Colonic mucosa (tissue), 4 donors: Measurements from ENCODE around the gene PCDHB15. TPM values are rescaled to one million over a fixed set of nuclear protein-coding genes. Genes with fewer than 3 reads are reported as not detected.

Experiments used
- DNase-seq: peaks from one replicate; pipeline ENCODE4 v3.0.0-alpha.2; 2020
- H3K27ac ChIP-seq: fragments of 200-600 bp; one replicate; pipeline ENCODE4 v1.8.0; 2021
- H3K27me3 ChIP-seq: fragments of 200-600 bp; one replicate; pipeline ENCODE4 v1.8.0; 2021
- H3K36me3 ChIP-seq: fragments of 200-600 bp; one replicate; pipeline ENCODE4 v1.8.0; 2021
- H3K4me1 ChIP-seq: fragments of 200-600 bp; one replicate; pipeline ENCODE4 v1.8.0; 2021; ENCODE audit warnings: mild to moderate bottlenecking
- H3K4me3 ChIP-seq: fragments of 200-600 bp; one replicate; pipeline ENCODE4 v1.8.0; 2021
- H3K9ac ChIP-seq, 2 donors: one replicate each; pipeline ENCODE4 v1.7.0; 2013; ENCODE audit warnings: control low read depth in 2 of 2, low read depth in 2 of 2, low read length in 2 of 2
- H3K9me3 ChIP-seq: fragments of 200-600 bp; one replicate; pipeline ENCODE4 v1.8.0; 2021
- intact Hi-C: fragments of 100-400 bp; cut with DNase I; formaldehyde crosslinking; loops from one replicate; pipeline ENCODE4 v1.14.1; 2022
- total RNA-seq, 2 donors: library from RNA; stranded (reverse); fragmentation: NEBNext Ultra II Directional in 1 of 2; extraction: Animal tissue kit (Norgen Biotek cat#: 25700) in 1 of 2; gene quantifications; one replicate each; pipeline ENCODE4 v1.2.1, GENCODE V29; 2021
- TF ChIP-seq, protein P1 (sequence below): fragments of 200-600 bp; IDR thresholded peaks from one replicate; pipeline ENCODE4 v1.8.0; 2022; ENCODE audit warnings: antibody characterized with exemption, mild to moderate bottlenecking
- donor health status: healthy.
- donor health status: DM: no; HTN: no; CAD: no.
- donor health status: DM: no; HTN: no; CAD: no.

The PCDHB15 gene
- total RNA-seq, 2 donors from 2014 or later: 0.27 to 1.8 TPM

DNA sequence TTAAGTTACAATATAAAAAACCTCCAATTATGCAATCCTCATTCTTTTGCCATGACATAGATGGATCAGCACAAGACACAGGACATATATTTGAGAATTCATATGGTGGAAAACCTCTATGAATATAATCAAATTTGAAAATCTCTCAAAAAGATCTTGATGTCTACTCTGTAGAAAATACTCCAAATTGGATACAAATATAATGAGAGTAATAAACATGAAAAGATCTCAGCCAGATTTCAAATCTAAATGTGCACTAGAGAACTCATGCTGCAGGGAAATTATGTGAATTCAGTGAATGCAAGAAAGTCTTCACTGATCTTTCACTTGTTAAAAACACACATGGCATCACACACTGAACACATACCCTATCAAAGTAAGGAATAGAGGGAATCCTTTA is 13.8 kb downstream of the PCDHB15 start:
- intact Hi-C loops: no loop called here
- DNase-seq: no peak

DNA sequence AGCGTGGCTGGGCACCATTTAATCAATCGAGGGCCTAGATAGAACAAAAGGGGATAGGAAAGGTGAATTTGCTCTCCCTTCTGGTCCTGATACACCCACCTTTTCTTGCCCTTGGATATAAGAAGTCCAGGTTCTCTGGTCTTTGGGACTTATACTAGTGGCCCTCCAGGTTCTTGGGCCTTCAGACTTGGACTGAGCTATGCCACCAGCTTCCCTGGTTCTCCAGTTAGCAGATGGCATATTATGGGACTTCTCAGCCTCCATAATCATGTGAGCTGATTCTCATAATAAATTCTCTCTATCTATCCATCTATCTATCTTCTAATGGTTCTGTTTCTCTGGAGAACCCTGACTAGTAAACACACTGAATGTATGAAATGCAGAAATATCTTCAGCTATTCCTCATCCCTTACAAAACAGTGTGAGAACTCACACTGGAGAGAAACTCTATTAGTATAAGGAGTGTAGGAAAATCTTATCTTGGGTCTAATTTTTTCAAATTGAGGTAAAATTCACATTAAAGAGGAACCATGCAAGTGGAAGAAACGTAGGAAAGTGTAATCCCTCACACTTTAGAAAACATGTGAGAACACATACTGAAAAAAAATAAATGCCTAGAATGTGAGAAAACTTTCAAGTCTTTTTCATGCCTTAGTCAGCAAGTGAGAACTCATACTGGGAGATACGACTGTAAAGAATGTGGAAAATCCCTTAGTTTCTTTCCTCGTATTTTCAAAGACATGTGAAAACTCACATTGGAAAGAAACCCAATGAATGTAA is 15.5 kb downstream of the PCDHB15 start:
- no peaks in the 10 kb centered on the region for H3K27me3 ChIP-seq
- no peak overlapping the region for H3K27ac ChIP-seq
- peaks cover 41% of the 10 kb centered on the region for H3K9me3 ChIP-seq
- no peak for DNase-seq
- H3K4me1 ChIP-seq: no peaks in the 10 kb centered on the region
- intact Hi-C loops: no loop called here
- TF ChIP-seq, protein P1, sequence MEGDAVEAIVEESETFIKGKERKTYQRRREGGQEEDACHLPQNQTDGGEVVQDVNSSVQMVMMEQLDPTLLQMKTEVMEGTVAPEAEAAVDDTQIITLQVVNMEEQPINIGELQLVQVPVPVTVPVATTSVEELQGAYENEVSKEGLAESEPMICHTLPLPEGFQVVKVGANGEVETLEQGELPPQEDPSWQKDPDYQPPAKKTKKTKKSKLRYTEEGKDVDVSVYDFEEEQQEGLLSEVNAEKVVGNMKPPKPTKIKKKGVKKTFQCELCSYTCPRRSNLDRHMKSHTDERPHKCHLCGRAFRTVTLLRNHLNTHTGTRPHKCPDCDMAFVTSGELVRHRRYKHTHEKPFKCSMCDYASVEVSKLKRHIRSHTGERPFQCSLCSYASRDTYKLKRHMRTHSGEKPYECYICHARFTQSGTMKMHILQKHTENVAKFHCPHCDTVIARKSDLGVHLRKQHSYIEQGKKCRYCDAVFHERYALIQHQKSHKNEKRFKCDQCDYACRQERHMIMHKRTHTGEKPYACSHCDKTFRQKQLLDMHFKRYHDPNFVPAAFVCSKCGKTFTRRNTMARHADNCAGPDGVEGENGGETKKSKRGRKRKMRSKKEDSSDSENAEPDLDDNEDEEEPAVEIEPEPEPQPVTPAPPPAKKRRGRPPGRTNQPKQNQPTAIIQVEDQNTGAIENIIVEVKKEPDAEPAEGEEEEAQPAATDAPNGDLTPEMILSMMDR: no peak
- no peak overlapping the region for H3K4me3 ChIP-seq
- H3K36me3 ChIP-seq: no peaks in the 10 kb centered on the region
- no peak overlapping the region for H3K9ac ChIP-seq

More for the DNA sequence above, 13.8 kb downstream of the PCDHB15 start:
- Histone ChIP-seq H3K27ac (no peak overlapping the region), H3K4me1 (no peaks in the 10 kb centered on the region), H3K4me3 (no peak overlapping the region), H3K9me3 (peaks cover 38% of the 10 kb centered on the region), H3K27me3 (no peaks in the 10 kb centered on the region), H3K36me3 (no peaks in the 10 kb centered on the region), H3K9ac (no peak overlapping the region)
- TF ChIP-seq, protein P1: no peak

DNA sequence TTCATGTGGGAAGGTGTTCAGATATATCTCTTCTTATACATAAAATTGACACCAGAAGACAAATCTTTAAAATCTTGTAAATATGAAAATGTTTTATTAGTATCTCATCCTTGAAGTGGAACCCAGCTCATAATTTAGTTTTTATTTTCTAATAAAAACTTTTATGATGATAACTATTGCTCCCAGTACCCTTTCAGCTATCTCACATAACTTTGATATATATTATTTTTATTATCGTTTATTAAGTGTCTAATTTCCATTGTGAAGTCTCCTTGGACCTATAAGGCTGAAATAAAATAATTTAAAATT is 16.0 kb downstream of the PCDHB15 start:
- Histone ChIP-seq H3K4me1 (no peaks in the 10 kb centered on the region), H3K9ac (no peak overlapping the region), H3K9me3 (peaks cover 41% of the 10 kb centered on the region), H3K27ac (no peak overlapping the region), H3K36me3 (no peaks in the 10 kb centered on the region), H3K27me3 (no peaks in the 10 kb centered on the region), H3K4me3 (no peak overlapping the region)
- intact Hi-C loops: no loop called here
- TF ChIP-seq, protein P1: no peak
- no peak for DNase-seq

DNA sequence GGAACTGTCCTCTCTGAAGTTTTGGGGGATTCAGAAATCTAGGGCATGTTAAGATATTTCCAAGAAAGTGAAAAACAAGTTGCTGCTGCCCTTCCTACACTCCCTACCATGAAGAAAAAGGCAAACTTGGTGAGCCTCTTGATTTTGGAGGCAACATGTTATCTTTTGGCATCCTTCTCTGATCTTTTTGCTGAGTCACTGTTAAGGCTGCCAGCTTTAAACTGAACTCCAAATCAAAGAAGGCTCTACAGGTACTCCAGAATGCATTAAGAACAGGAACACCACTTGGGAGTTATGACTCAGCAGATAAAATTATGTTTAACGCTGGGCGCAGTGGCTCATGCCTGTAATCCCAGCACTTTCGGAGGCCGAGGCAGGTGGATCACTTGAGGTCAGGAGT is 24.0 kb downstream of the PCDHB15 start:
- DNase-seq: no peak
- Histone ChIP-seq H3K4me3 (no peak overlapping the region), H3K4me1 (no peaks in the 10 kb centered on the region), H3K9me3 (peaks cover 3% of the 10 kb centered on the region), H3K27ac (no peak overlapping the region), H3K36me3 (no peaks in the 10 kb centered on the region), H3K27me3 (no peaks in the 10 kb centered on the region), H3K9ac (no peak overlapping the region)
- intact Hi-C loops: no loop called here
- TF ChIP-seq, protein P1: no peak

DNA sequence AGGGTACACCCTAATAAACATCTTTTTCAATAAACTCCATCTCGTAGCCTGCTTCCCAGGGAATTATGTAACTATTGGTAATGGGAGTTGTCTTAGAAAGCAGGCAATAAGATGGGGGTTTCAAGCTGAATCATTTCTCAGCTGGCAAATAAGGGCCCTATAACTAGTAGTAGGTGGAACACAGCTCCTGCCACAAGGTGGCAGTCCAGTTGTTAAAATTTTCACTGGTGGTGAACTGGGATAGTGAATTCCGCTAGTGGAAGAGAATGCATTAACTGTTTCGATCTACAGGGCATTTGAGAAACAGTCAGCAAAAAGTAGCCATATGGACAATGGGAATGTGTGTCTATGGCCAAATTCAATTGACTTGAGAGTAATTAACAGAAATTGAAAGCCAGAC is 27.7 kb downstream of the PCDHB15 start:
- Histone ChIP-seq H3K9me3 (no peaks in the 10 kb centered on the region), H3K27ac (no peak overlapping the region), H3K9ac (no peak overlapping the region), H3K4me3 (no peak overlapping the region), H3K4me1 (no peaks in the 10 kb centered on the region), H3K36me3 (no peaks in the 10 kb centered on the region), H3K27me3 (no peaks in the 10 kb centered on the region)
- intact Hi-C loops: no loop called here
- TF ChIP-seq, protein P1: no peak
- DNase-seq: no peak
